ENCODE data around the gene PRDM11. TPM values are rescaled to one million over a fixed set of nuclear protein-coding genes. Genes with fewer than 3 reads are reported as not detected.

The PRDM11 gene
- total and polyA plus RNA-seq, 10 of the 15 experiments (the other 5 are each of a cell fraction or from before 2014, with no cell fraction given): 0.03 to 2.4 (median 0.53) TPM

- H4K20me1 ChIP-seq (ENCODE audit: control insufficient read depth, insufficient read depth): no peaks in the 10 kb centered on the region
- no peaks in the 10 kb centered on the region; a peak in 1 of 4 replicates for H3K27me3 ChIP-seq (replicated peaks in 1 of 2; ENCODE audit: control insufficient read depth in 2 of 2, insufficient read depth in 2 of 2, low read length in 1 of 2)
- RAD21 ChIA-PET (ENCODE audit: unreplicated experiment): no interaction called here
- CTCF ChIA-PET: interaction anchor here (0.7 to 1.9 kb wide), 3 partner anchors 17 to 523 kb away, joined by 3 to 5 read pairs (median 3); no protein-coding TSS in a partner anchor
- DNase-seq (ENCODE audit: low read depth, low spot score): peak; percentile 38
- no peaks in the 10 kb centered on the region for H3K36me3 ChIP-seq (ENCODE audit: control insufficient read depth in 2 of 2, insufficient read depth in 2 of 2, low read length in 1 of 2)
- H3K27ac ChIP-seq (ENCODE audit: control insufficient read depth, insufficient read depth): no peak overlapping the region
- peak; percentile 85 for ATAC-seq
- 0% methylated on average over 3 of the region's 3 CpGs for WGBS (ENCODE audit: insufficient coverage, insufficient replicate concordance, low lambda C conversion rate, missing lambda C conversion rate)
- no peak for FAIRE-seq
- intact Hi-C loops (cut with micrococcal nuclease; ENCODE audit: unreplicated experiment): no loop called here
- no peak overlapping the region for H3K4me2 ChIP-seq (ENCODE audit: control insufficient read depth, insufficient read depth)
- in situ Hi-C loops (cut with MboI): no loop called here
- POLR2A ChIA-PET: no interaction called here
- H3K4me1 ChIP-seq (ENCODE audit: control insufficient read depth, insufficient read depth, low read length): no peaks in the 10 kb centered on the region
- SMC1A ChIA-PET (ENCODE audit: uncharacterized antibody, unreplicated experiment): interaction anchor here (1.1 kb wide), 1 partner anchor 81 kb away, joined by 3 read pairs; no protein-coding TSS in a partner anchor
- H3K9me3 ChIP-seq (replicated peaks; ENCODE audit: control insufficient read depth, insufficient read depth, low read length): no peaks in the 10 kb centered on the region
- no peak overlapping the region for H2AFZ ChIP-seq (ENCODE audit: control insufficient read depth, low read depth, low read length)
- BruUV-seq (replicated peaks): no TSS peak
- no peak overlapping the region for H3K9ac ChIP-seq (ENCODE audit: control insufficient read depth, insufficient read depth, low read length)
- no peaks in the 10 kb centered on the region for H3K79me2 ChIP-seq (ENCODE audit: control insufficient read depth, insufficient read depth, low read length)
- TF ChIP-seq TCF7 (IDR thresholded peaks at IDR 0.05; ENCODE audit: borderline replicate concordance): peak; percentile 31; the same call in 1 of the 2 replicates
- TF ChIP-seq BCL11A (IDR thresholded peaks at IDR 0.05; ENCODE audit: low read depth, low read length): peak; percentile 31; the same call in 1 of the 2 replicates
- TF ChIP-seq, protein P1, sequence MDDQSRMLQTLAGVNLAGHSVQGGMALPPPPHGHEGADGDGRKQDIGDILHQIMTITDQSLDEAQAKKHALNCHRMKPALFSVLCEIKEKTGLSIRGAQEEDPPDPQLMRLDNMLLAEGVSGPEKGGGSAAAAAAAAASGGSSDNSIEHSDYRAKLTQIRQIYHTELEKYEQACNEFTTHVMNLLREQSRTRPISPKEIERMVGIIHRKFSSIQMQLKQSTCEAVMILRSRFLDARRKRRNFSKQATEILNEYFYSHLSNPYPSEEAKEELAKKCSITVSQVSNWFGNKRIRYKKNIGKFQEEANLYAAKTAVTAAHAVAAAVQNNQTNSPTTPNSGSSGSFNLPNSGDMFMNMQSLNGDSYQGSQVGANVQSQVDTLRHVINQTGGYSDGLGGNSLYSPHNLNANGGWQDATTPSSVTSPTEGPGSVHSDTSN (IDR thresholded peaks at IDR 0.05; ENCODE audit: insufficient replicate concordance, low read depth, low read length): no peak
- TF ChIP-seq ZNF24 (IDR thresholded peaks at IDR 0.05): peak; percentile 85
- TF ChIP-seq SPI1 (IDR thresholded peaks at IDR 0.05; ENCODE audit: borderline replicate concordance, insufficient read depth, low read depth, low read length): peak; percentile 63; the same call in 1 of the 2 replicates
- H3K4me3 ChIP-seq: no peak overlapping the region
Observed at GRCh38 chr11:45250035-45250718, 103.7 kb downstream of the PRDM11 start.
